Measurements from ENCODE around the gene PHF20. TPM values are rescaled to one million over a fixed set of nuclear protein-coding genes. Genes with fewer than 3 reads are reported as not detected.

PHF20 gene
- total and polyA plus RNA-seq, 9 donors: 17.6 to 70.0 (median 47.0) TPM

- no peaks in the 10 kb centered on the region for H3K36me3 ChIP-seq
- no peak overlapping the region for H3K4me3 ChIP-seq
- H3K4me1 ChIP-seq (ENCODE audit: insufficient read depth): no peaks in the 10 kb centered on the region
- no peak for DNase-seq
- no peaks in the 10 kb centered on the region for H3K27me3 ChIP-seq
- no peak for TF ChIP-seq EP300 (IDR thresholded peaks at IDR 0.05)
- no peak for TF ChIP-seq CTCF (IDR thresholded peaks at IDR 0.05)
- TF ChIP-seq POLR2A (IDR thresholded peaks at IDR 0.05): no peak
- H3K9me3 ChIP-seq: no peaks in the 10 kb centered on the region
- H3K27ac ChIP-seq: no peak overlapping the region
- intact Hi-C loops (cut with DNase I): no loop called here
Observed at GRCh38 chr20:35830264-35830663, 58.4 kb downstream of the PHF20 start.

- TF ChIP-seq CTCF (IDR thresholded peaks at IDR 0.05) (no peak), EP300 (IDR thresholded peaks at IDR 0.05) (no peak), POLR2A (IDR thresholded peaks at IDR 0.05) (no peak)
- 95 to 97% (median 95%) methylated on average over 1 of the region's 1 CpG for WGBS, 3 donors
Observed at GRCh38 chr20:35831029-35831428, 59.2 kb downstream of the PHF20 start.

GRCh38 chr20:35831971-35832370 is 60.2 kb downstream of the PHF20 start:
- TF ChIP-seq POLR2A (IDR thresholded peaks at IDR 0.05) (no peak), CTCF (IDR thresholded peaks at IDR 0.05) (no peak), EP300 (IDR thresholded peaks at IDR 0.05) (no peak)
- intact Hi-C loops (cut with DNase I): no loop called here
- no peaks in the 10 kb centered on the region for H3K4me1 ChIP-seq (ENCODE audit: insufficient read depth)
- no peak overlapping the region for H3K27ac ChIP-seq
- H3K27me3 ChIP-seq: no peaks in the 10 kb centered on the region
- no peaks in the 10 kb centered on the region for H3K36me3 ChIP-seq
- DNase-seq: no peak
- no peak overlapping the region for H3K4me3 ChIP-seq
- WGBS, 3 donors: 89 to 94% (median 94%) methylated on average over 2 of the region's 2 CpGs
- H3K9me3 ChIP-seq: no peaks in the 10 kb centered on the region

More at GRCh38 chr20:35831029-35831428, 59.2 kb downstream of the PHF20 start:
- no peak overlapping the region for H3K27ac ChIP-seq
- intact Hi-C loops (cut with DNase I): no loop called here
- H3K9me3 ChIP-seq: no peaks in the 10 kb centered on the region
- no peaks in the 10 kb centered on the region for H3K4me1 ChIP-seq (ENCODE audit: insufficient read depth)
- no peaks in the 10 kb centered on the region for H3K27me3 ChIP-seq
- H3K36me3 ChIP-seq: no peaks in the 10 kb centered on the region
- DNase-seq: no peak
- no peak overlapping the region for H3K4me3 ChIP-seq

GRCh38 chr20:35833241-35833640 is 61.4 kb downstream of the PHF20 start:
- TF ChIP-seq POLR2A (IDR thresholded peaks at IDR 0.05) (no peak), EP300 (IDR thresholded peaks at IDR 0.05) (no peak), CTCF (IDR thresholded peaks at IDR 0.05) (no peak)
- intact Hi-C loops (cut with DNase I): no loop called here
- H3K9me3 ChIP-seq: no peaks in the 10 kb centered on the region
- H3K4me1 ChIP-seq (ENCODE audit: insufficient read depth): no peaks in the 10 kb centered on the region
- DNase-seq: no peak
- H3K27me3 ChIP-seq: no peaks in the 10 kb centered on the region
- no peak overlapping the region for H3K4me3 ChIP-seq
- H3K27ac ChIP-seq: no peak overlapping the region
- H3K36me3 ChIP-seq: no peaks in the 10 kb centered on the region
- WGBS, 3 donors: 75 to 86% (median 77%) methylated on average over 1 of the region's 1 CpG

Measured in ovary (tissue), 9 donors.